H1 (cell line): ENCODE results near the gene PPP2R2C. TPM values are rescaled to one million over a fixed set of nuclear protein-coding genes. Genes with fewer than 3 reads are reported as not detected.

Experiments used
- CTCF ChIA-PET: fragments of 300-600 bp; sonication (Branson Sonifier 250); formaldehyde crosslinking; loops from one replicate; lab custom pipeline; 2021; ENCODE audit not compliant: partially characterized antibody; lab: Charles Lee
- POLR2A ChIA-PET: fragments of 300-600 bp; sonication (Branson Sonifier 250); formaldehyde crosslinking; loops from one replicate; lab custom pipeline; 2021; ENCODE audit warnings: inconsistent platforms; ENCODE audit not compliant: partially characterized antibody; lab: Charles Lee
- DNase-seq, 2 experiments: peaks; one replicate each; pipeline versions ENCODE4 v3.0.0 to v3.0.0-alpha.2; 2010 to 2022; ENCODE audit warnings: low spot score in 2 of 2, low read depth in 1 of 2, mixed read lengths in 1 of 2
- FAIRE-seq: peaks from 2 replicates; lab custom pipeline; 2011; peaks lifted over from hg19 to GRCh38; lab: Jason Lieb, UNC
- H2AFZ ChIP-seq: 2 replicates; pipeline ENCODE4 v1.8.1; 2012; ENCODE audit warnings: low read length, inconsistent platforms
- H2AK5ac ChIP-seq: 2 replicates; pipeline ENCODE4 v1.6.1; 2013; ENCODE audit warnings: low read depth, low read length
- H2BK120ac ChIP-seq: replicated peaks from 2 replicates; pipeline ENCODE3; 2013; ENCODE audit warnings: low read depth, low read length, inconsistent platforms
- H2BK12ac ChIP-seq: 2 replicates; pipeline ENCODE4 v1.6.1; 2013; ENCODE audit warnings: low read depth, low read length
- H2BK15ac ChIP-seq: 2 replicates; pipeline ENCODE4 v1.6.1; 2013; ENCODE audit warnings: low read length
- H2BK20ac ChIP-seq: 2 replicates; pipeline ENCODE4 v1.6.1; 2013; ENCODE audit warnings: low read length
- H2BK5ac ChIP-seq: 2 replicates; pipeline ENCODE4 v1.6.1; 2013; ENCODE audit warnings: low read depth, low read length
- H3K14ac ChIP-seq: 2 replicates; pipeline ENCODE4 v1.6.1; 2013; ENCODE audit warnings: inconsistent platforms; ENCODE audit not compliant: insufficient read length
- H3K18ac ChIP-seq: 2 replicates; pipeline ENCODE4 v1.6.1; 2013; ENCODE audit warnings: low read length; ENCODE audit errors: extremely low read depth
- H3K23ac ChIP-seq: 2 replicates; pipeline ENCODE4 v1.6.1; 2013; ENCODE audit warnings: inconsistent platforms; ENCODE audit not compliant: insufficient read length
- H3K23me2 ChIP-seq: 2 replicates; pipeline ENCODE4 v1.6.1; 2013; ENCODE audit warnings: low read depth, low read length
- H3K27ac ChIP-seq: 2 replicates; pipeline ENCODE4 v1.6.1; 2011; ENCODE audit warnings: low read depth, low read length, inconsistent platforms
- H3K27me3 ChIP-seq, 4 experiments: replicated peaks in 1 of 4; 1 replicate in 1 of 4; 2 replicates in 3 of 4; pipeline versions ENCODE4 v1.6.1 to v1.8.1; 2011 to 2013; ENCODE audit warnings: low read length in 3 of 4, mild to moderate bottlenecking in 3 of 4, inconsistent platforms in 2 of 4, mixed read lengths in 2 of 4, moderate library complexity in 1 of 4; ENCODE audit not compliant: control insufficient read depth in 3 of 4, insufficient read depth in 3 of 4; ENCODE audit errors: extremely low read depth in 1 of 4
- H3K36me3 ChIP-seq, 4 experiments: 2 replicates each; pipeline versions ENCODE4 v1.6.1 to v1.8.1; 2011 to 2013; ENCODE audit warnings: mild to moderate bottlenecking in 4 of 4, low read length in 3 of 4, moderate library complexity in 2 of 4, control low read depth in 1 of 4, inconsistent platforms in 1 of 4; ENCODE audit not compliant: insufficient read depth in 4 of 4, control insufficient read depth in 2 of 4
- H3K4ac ChIP-seq: replicated peaks from 2 replicates; pipeline ENCODE3; 2013; ENCODE audit warnings: low read length, low read depth, mixed read lengths, inconsistent platforms; ENCODE audit not compliant: insufficient read length
- H3K4me1 ChIP-seq, 4 experiments: replicated peaks in 1 of 4; 1 replicate in 1 of 4; 2 replicates in 3 of 4; pipeline versions ENCODE4 v1.6.1 to v1.8.1; 2011 to 2013; ENCODE audit warnings: low read length in 3 of 4, inconsistent platforms in 2 of 4, mixed read lengths in 1 of 4; ENCODE audit not compliant: insufficient read depth in 4 of 4, control insufficient read depth in 3 of 4
- H3K4me2 ChIP-seq, 2 experiments: 2 replicates each; pipeline versions ENCODE4 v1.6.1 to v1.8.1; 2011 to 2013; ENCODE audit warnings: low read depth in 2 of 2, low read length in 2 of 2, control low read depth in 1 of 2, inconsistent platforms in 1 of 2, mild to moderate bottlenecking in 1 of 2; ENCODE audit not compliant: insufficient read depth in 1 of 2
- H3K4me3 ChIP-seq, 4 experiments: fragments of 200-600, 300-600 bp in 1 of 4; sonication (generic), shearing (Covaris generic), sonication (Bioruptor Twin) in 1 of 4; 2 replicates each; pipeline versions ENCODE4 v1.5.1 to v1.8.1; 2011 to 2016; ENCODE audit warnings: low read length in 4 of 4, low read depth in 3 of 4, control low read depth in 2 of 4, inconsistent platforms in 2 of 4, mild to moderate bottlenecking in 2 of 4, mixed read lengths in 1 of 4, moderate library complexity in 1 of 4; ENCODE audit not compliant: insufficient read depth in 2 of 4; ENCODE audit errors: extremely low read depth in 1 of 4
- H3K56ac ChIP-seq: replicated peaks from 2 replicates; pipeline ENCODE3; 2013; ENCODE audit warnings: low read depth, mild to moderate bottlenecking, mixed read lengths, low read length, inconsistent platforms; ENCODE audit not compliant: insufficient read length
- H3K79me1 ChIP-seq: 2 replicates; pipeline ENCODE4 v1.6.1; 2013; ENCODE audit warnings: low read depth, low read length, control low read depth
- H3K79me2 ChIP-seq, 2 experiments: 2 replicates each; pipeline versions ENCODE4 v1.6.1 to v1.8.1; 2012 to 2013; ENCODE audit warnings: low read length in 2 of 2, mild to moderate bottlenecking in 2 of 2, inconsistent platforms in 1 of 2; ENCODE audit not compliant: insufficient read depth in 2 of 2, control insufficient read depth in 1 of 2
- H3K9ac ChIP-seq, 4 experiments: replicated peaks in 1 of 4; 1 replicate in 1 of 4; 2 replicates in 3 of 4; pipeline versions ENCODE4 v1.6.1 to v1.8.1; 2011 to 2013; ENCODE audit warnings: low read depth in 3 of 4, low read length in 3 of 4, control low read depth in 2 of 4, mild to moderate bottlenecking in 2 of 4, moderate library complexity in 2 of 4, inconsistent platforms in 1 of 4; ENCODE audit errors: extremely low read depth in 1 of 4
- H3K9me3 ChIP-seq, 2 experiments: 2 replicates each; pipeline versions ENCODE4 v1.6.1 to v1.8.1; 2012 to 2013; ENCODE audit warnings: mild to moderate bottlenecking in 2 of 2, moderate library complexity in 2 of 2, control low read depth in 1 of 2, inconsistent platforms in 1 of 2, low read depth in 1 of 2, low read length in 1 of 2, mixed read lengths in 1 of 2; ENCODE audit not compliant: insufficient read depth in 2 of 2
- H4K20me1 ChIP-seq, 2 experiments: replicated peaks in 1 of 2; 2 replicates each; pipeline versions ENCODE3 to v1.8.1; 2011 to 2013; ENCODE audit warnings: inconsistent platforms in 2 of 2, low read length in 2 of 2, mild to moderate bottlenecking in 1 of 2; ENCODE audit not compliant: insufficient read depth in 2 of 2, control insufficient read depth in 1 of 2
- H4K5ac ChIP-seq: 2 replicates; pipeline ENCODE4 v1.6.1; 2013; ENCODE audit warnings: low read length, low read depth, mixed read lengths, inconsistent platforms; ENCODE audit not compliant: insufficient read length
- H4K8ac ChIP-seq: 2 replicates; pipeline ENCODE4 v1.8.0; 2013; ENCODE audit warnings: mild to moderate bottlenecking, moderate library complexity, low read length, inconsistent platforms; ENCODE audit not compliant: insufficient read depth; ENCODE audit errors: extremely low read depth
- H4K91ac ChIP-seq: replicated peaks from 2 replicates; pipeline ENCODE3; 2013; ENCODE audit warnings: low read length, mixed read lengths, inconsistent platforms; ENCODE audit not compliant: insufficient read length
- BACH1 ChIP-seq: IDR thresholded peaks from 2 replicates; pipeline ENCODE4 v1.6.1; 2012; ENCODE audit warnings: low read length, improper control_type of control experiment
- BCL11A ChIP-seq, 2 experiments: IDR thresholded peaks; one replicate each; pipeline ENCODE4 v1.6.1; 2011; ENCODE audit warnings: low read depth in 2 of 2, low read length in 2 of 2, mild to moderate bottlenecking in 2 of 2
- CHD2 ChIP-seq: IDR thresholded peaks from 2 replicates; pipeline ENCODE4 v1.6.1; 2012; ENCODE audit warnings: low read length, improper control_type of control experiment
- EZH2 ChIP-seq: fragments of 200-600 bp; sonication (generic); IDR thresholded peaks from 2 replicates; pipeline ENCODE4 v1.7.1; 2012; ENCODE audit warnings: low read depth, mild to moderate bottlenecking, moderate library complexity, low read length, inconsistent platforms; ENCODE audit not compliant: severe bottlenecking
- KDM1A ChIP-seq: fragments of 200-600, 300-600 bp; sonication (generic); IDR thresholded peaks from 2 replicates; pipeline ENCODE4 v1.7.1; 2016; ENCODE audit warnings: mild to moderate bottlenecking, low read length, borderline replicate concordance
- POLR2AphosphoS5 ChIP-seq: IDR thresholded peaks from 2 replicates; pipeline ENCODE4 v1.6.1; 2011; ENCODE audit warnings: low read depth, low read length
- SIN3A ChIP-seq, 2 experiments: IDR thresholded peaks in 1 of 2; conservative IDR thresholded peaks in 1 of 2; 2 replicates each; pipeline ENCODE4 v1.6.1; 2011 to 2012; ENCODE audit warnings: low read length in 2 of 2, improper control_type of control experiment in 1 of 2, low read depth in 1 of 2, mild to moderate bottlenecking in 1 of 2
- TBP ChIP-seq: IDR thresholded peaks from 2 replicates; pipeline ENCODE4 v1.6.1; 2011; ENCODE audit warnings: low read depth, low read length, improper control_type of control experiment
- WGBS, 2 experiments: shearing (Covaris generic) in 1 of 2; methylation state at CpG; one replicate each; pipeline versions ENCODE4 v1.1.6 to v1.1.7; 2013 to 2015; ENCODE audit warnings: low lambda C conversion rate in 2 of 2, mixed read lengths in 2 of 2, inconsistent platforms in 1 of 2, low coverage in 1 of 2, missing lambda C conversion rate in 1 of 2; ENCODE audit not compliant: insufficient replicate concordance in 2 of 2, insufficient coverage in 1 of 2, insufficient read length in 1 of 2; ENCODE audit errors: extremely low coverage in 1 of 2, missing lambda C conversion rate in 1 of 2; 5-methylcytosine and 5-hydroxymethylcytosine counted together
- long read RNA-seq, 2 experiments: library from RNA in 1 of 2; library from capped mRNA in 1 of 2; stranded (forward); transcript quantifications; one replicate each; pipeline ENCODE4 v2.0.0, GENCODE V29; 2021; ENCODE audit warnings: inconsistent platforms in 1 of 2
- polyA minus RNA-seq, 3 experiments: library from RNA; depleted of rRNA, polyadenylated mRNA; stranded (reverse); fragments of >200 nt; gene quantifications; 1 replicate in 2 of 3; 2 replicates in 1 of 3; pipeline ENCODE4 v1.2.3, GENCODE V29; 2011
- polyA plus RNA-seq, 7 experiments: library from polyadenylated mRNA; depleted of rRNA in 3 of 7; stranded (reverse) in 5 of 7; unstranded in 2 of 7; fragments of >200 nt in 5 of 7; fragments of 200-250 nt in 2 of 7; gene quantifications; 1 replicate in 5 of 7; 2 replicates in 1 of 7; 4 replicates in 1 of 7; pipeline versions ENCODE4 v1.2.1 to v1.2.3, GENCODE V29; 2011 to 2013; ENCODE audit warnings: missing spikeins in 2 of 7, mixed read lengths in 2 of 7
- total RNA-seq: library from RNA; stranded (reverse); fragmentation: NEBNext Ultra II Directional; extraction: Animal tissue kit (Norgen Biotek cat#: 25700); gene quantifications from 2 replicates; pipeline ENCODE4 v1.2.1, GENCODE V29; 2021

Gene PPP2R2C
- total RNA-seq = 6.4 and 7.1 TPM in 2 replicates
- polyA plus RNA-seq (2011; rRNA removed) = 6.4 and 7.5 TPM in 2 replicates
- 7.7 TPM for polyA plus RNA-seq (2011; cell fraction: cytosol; rRNA removed)
- 8.8 TPM for polyA plus RNA-seq (2011; cell fraction: nucleus; rRNA removed)
- polyA plus RNA-seq (2012, experiment 1 of 2) = 4.9 to 7.3 TPM (median 5.8 TPM) in 4 replicates
- 2.3 TPM for polyA plus RNA-seq (2012, experiment 2 of 2)
- 6.6 TPM for polyA plus RNA-seq (2013, experiment 1 of 2)
- polyA plus RNA-seq (2013, experiment 2 of 2) = 6.4 TPM
- 14.1 and 14.6 TPM in 2 replicates for polyA minus RNA-seq (2011; rRNA and poly(A)+ RNA removed)
- polyA minus RNA-seq (2011; cell fraction: cytosol; rRNA and poly(A)+ RNA removed) = 4.1 TPM
- polyA minus RNA-seq (2011; cell fraction: nucleus; rRNA and poly(A)+ RNA removed) = 4.2 TPM
- long read RNA-seq, experiment 1, partial matches to known transcripts = 0 of 5 reads
- long read RNA-seq, experiment 1, other reads (novel, unspliced or antisense) = 5 of 5 reads
- long read RNA-seq, experiment 2 = 0 reads

DNA sequence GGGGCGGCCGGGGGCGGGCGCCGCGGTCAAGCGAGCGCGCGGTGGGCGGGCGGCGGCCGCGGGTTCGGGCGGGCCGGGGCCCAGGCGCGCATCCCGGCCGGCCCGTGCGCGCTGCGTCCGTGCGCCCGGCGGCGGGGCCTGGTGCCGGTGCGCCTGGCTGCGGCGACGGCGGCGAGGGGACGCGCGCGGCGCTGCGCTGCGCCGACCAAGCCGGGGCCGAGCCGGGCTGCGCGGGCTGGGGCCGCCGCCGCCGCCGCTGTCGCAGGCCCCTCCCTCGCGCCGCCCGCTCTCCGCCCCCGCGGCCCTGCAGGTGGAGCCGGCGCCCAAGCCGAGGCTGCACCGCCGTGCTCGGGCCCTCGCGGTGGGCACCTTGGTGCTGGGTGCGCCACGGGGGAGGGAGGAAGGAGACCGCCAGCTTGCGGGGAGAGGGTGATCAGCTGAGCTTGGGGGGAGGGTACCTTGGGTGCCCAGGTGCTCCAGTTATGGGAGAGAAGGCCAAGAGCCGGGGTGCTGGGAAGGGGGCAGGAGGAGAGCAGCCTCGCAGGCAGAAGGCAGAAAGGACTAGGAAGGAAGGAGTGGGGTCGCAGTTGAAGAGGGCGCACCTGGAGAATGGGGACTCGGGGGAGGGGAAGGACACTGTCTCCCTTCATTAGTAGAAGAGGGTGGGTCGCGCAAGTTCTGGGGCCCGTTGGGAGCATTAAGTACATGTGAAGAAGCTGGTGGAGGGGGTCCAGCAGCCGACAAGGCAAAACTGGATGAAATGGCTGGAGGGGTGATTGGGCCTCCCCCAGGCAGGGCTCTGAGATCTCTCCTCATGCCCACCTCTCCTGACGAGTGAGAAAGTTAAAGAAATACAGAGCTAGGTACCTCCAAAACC lies at the start of gene PPP2R2C:
TSS of gene PPP2R2C (minus strand) at position 228 of the 877 bp plus-strand sequence. CDS start 385 bp downstream, outside the sequence.
- H3K9me3 ChIP-seq = no peaks in the 10 kb centered on the region
- 34% methylated on average over 9 of the region's 86 CpGs; no CpG with 5 or more reads in 1 of the 2 experiments for WGBS, 2 experiments
- H3K4ac ChIP-seq = no peak within 1 kb of the TSS
- H3K23me2 ChIP-seq = peaks cover 12% of the 10 kb centered on the region; the same call in 1 of the 2 replicates
- H4K8ac ChIP-seq = peak within 1 kb of the TSS; percentile 71
- H3K14ac ChIP-seq = no peak within 1 kb of the TSS
- H3K27me3 ChIP-seq = peaks cover 20 to 51% (median 40%) of the 10 kb centered on the region in 4 experiments
- FAIRE-seq (no peak), DNase-seq (peak in 1 of 2 experiments; percentile 59)
- H3K4me2 ChIP-seq = peak within 1 kb of the TSS; percentile 43 to 95
- no peaks in the 10 kb centered on the region; the same call in 1 of the 2 replicates for H3K79me1 ChIP-seq
- peak within 1 kb of the TSS; percentile 75; the same call in 1 of the 2 replicates for H2AK5ac ChIP-seq
- no peak within 1 kb of the TSS for H2BK120ac ChIP-seq
- no peak within 1 kb of the TSS for H3K9ac ChIP-seq
- H3K4me1 ChIP-seq = peaks cover 0 to 16% (median 12%) of the 10 kb centered on the region in 4 experiments; a peak in 6 of 7 replicates
- H3K36me3 ChIP-seq = no peaks in the 10 kb centered on the region
- no peak within 1 kb of the TSS; the same call in 1 of the 2 replicates for H2BK5ac ChIP-seq
- H3K56ac ChIP-seq = no peak within 1 kb of the TSS
- H3K79me2 ChIP-seq = no peaks in the 10 kb centered on the region
- H3K23ac ChIP-seq = no peak within 1 kb of the TSS
- H2BK15ac ChIP-seq = 0 out of 2 replicates have a peak within 1 kb of the TSS, but pooled peaks have one; percentile 61
- H2AFZ ChIP-seq = no peak within 1 kb of the TSS; the same call in 1 of the 2 replicates
- H4K20me1 ChIP-seq = peaks cover 3 to 4% of the 10 kb centered on the region in 2 experiments
- peak within 1 kb of the TSS; percentile 62 for H3K18ac ChIP-seq
- no peak within 1 kb of the TSS for H4K5ac ChIP-seq
- no peak within 1 kb of the TSS for H3K27ac ChIP-seq
- POLR2A ChIA-PET = no interaction called here
- peak within 1 kb of the TSS; percentile 72; the same call in 1 of the 2 replicates for H2BK20ac ChIP-seq
- H2BK12ac ChIP-seq = no peak within 1 kb of the TSS
- peak within 1 kb of the TSS; percentile 24 to 70 (median 52) for H3K4me3 ChIP-seq
- H4K91ac ChIP-seq = peak within 1 kb of the TSS; percentile 15
- CTCF ChIA-PET = interaction anchor here (0.5 to 2.7 kb wide), 19 partner anchors 9 to 208 kb away, joined by 3 to 20 read pairs (median 3); partner anchors contain the start of gene MAN2B2
- TF ChIP-seq POLR2AphosphoS5 (no peak), KDM1A (no peak), SIN3A (conservative IDR thresholded peaks at IDR 0.05 in 1 of 2, IDR thresholded peaks at IDR 0.05 in 1 of 2; ENCODE audit: low read depth in 1 of 2, low read length in 2 of 2) (no peak), EZH2 (peak; percentile 47), BACH1 (no peak), BCL11A (IDR thresholded peaks at IDR 0.05; ENCODE audit: low read depth in 2 of 2, low read length in 2 of 2) (no peak), TBP (no peak), CHD2 (no peak)
